ENCODE measurements around the gene KIAA0040.
"Not testable (repeated sequence)": the region's sequence is repeated elsewhere in the genome, so short reads cannot be mapped to it uniquely, and the experiment has no call there.

The KIAA0040 gene

DNA sequence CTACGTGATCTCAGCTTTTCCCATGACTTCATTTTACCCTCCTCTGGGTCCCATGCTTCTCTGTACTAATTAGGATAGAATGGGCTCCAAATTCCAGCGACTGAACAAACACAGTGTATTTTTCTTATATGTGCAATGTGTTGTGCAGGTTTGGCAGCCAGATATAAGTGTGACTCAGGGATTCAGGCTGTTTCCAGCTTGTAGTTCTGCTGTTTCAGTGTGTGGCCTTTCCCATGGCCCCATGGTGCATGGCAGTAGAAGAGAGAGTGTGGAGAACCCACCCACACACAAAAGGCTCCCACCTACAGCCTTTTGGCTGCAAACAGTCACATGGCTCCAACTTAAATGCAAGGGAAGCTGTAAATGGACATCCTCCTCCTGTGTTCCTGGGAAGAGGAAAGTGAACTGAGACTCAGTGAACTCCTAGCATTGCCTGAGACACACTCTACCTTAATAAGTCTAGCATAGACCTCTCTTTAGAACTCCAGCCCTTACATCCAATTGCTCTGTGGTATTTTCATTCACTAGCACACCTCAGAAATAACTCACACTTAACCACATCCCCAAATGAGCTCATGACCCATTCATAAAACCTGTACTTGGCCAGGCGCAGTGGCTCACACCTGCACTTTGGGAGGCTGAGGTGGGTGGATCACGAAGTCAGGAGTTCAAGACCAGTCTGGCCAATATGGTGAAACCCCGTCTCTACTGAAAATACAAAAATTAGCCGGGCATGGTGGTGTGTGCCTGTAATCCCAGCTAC is 58.7 kb downstream of the KIAA0040 start:
- DNase-seq, result no peak

DNA sequence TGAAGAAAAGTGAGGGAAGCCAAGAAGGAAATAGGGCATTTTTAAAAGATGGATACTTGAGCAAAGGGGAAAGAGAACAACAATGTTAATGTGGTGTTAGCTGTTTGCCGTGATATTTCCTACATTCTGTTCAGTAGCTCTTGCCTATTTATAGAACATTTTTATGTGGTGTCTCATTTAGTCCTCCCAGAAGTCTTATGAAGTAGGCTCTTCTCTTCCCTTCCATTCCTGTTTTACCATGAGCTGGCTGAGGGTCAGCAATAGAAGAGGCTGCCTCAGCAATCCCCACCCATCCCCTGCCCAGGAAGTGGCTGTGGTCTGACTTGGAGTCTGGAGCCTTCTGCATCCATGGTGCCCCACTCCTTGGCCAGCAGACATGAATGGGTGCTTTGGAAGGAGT is 60.1 kb downstream of the KIAA0040 start:
- no peak for DNase-seq

DNA sequence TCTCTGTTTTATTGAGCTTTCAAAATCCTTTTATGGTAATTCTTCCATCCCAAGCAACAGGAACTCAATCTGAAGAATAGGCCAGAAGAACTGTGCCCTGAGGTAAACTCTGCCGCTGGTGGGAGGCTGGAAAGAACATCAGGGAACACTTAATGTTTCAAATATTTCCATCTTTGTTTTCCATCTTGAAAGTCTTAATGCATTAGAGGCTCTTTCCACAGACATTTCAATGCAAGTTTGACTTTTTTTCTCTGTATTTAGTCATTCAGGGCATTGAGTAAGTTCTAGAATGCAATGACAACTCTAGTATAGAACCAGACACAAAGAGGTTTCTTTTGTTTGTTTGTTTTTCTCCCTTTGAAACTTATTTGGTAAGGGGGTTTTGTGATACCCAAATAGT is 61.5 kb downstream of the KIAA0040 start:
- no peak for DNase-seq

DNA sequence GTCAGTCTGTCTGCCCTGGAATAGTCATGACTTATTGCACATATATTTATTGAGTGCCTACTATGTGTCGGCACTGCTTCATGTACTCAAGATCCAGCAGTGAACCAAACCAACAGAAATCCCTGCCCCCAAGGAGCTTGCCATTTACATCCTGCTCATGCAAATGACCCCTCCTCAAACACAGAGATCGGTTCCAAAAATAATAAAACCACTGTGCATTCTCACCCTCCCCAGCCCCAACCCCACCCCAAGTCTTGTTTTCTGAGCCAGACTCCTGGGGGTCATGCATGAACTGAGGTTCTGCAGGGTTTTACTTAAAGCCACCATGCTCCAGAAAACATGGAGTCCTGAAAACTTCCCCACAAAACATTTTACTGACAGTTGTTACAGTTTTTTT is 61.9 kb downstream of the KIAA0040 start:
- no peak for DNase-seq

DNA sequence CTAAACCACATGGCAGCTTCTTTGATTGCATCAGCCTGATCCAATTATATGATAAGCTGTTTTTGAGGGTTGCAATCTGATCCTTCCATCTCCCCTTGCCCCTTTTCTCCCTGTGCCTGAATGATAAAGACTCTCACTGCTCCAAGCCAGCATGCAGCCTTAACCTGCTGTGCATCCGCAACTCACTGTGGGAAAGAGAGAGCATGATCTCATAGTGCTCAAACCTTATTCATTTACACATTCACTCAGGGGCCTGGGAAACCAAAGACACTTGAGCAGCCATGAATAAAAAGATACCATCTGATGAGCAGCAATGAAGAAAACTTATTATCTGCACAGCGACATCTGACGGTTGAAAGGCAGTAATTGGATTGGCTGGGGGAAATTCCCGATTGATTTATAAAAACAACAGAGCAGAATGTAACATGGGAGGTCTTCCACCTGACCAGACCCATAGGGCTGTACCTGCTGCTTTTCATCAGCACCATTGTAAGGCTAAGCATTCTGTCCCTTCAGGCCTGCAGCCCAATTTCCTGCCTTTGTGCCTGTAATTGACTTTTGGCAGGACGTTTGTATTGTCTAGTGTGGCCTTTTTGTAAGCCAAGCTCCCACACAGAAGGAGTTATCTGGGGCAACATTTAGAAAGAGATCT is 62.5 kb downstream of the KIAA0040 start:
- DNase-seq, result no peak

DNA sequence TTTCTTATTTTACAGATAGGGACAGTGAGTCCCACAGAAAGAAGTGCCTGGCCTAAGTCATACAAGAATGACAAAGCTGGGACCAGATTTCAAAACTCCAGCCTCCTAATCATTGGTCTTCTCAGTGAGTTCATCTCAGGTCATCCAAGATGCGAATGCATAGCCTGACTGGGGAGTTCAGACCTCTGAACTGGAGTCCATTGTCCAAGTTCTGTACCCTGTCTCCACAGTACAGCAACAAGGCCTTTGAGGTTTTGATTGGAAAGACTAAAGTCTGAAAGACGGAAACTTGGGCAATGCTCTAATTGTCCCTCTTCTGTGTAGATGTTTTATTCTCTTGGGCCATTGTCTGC is 63.0 kb downstream of the KIAA0040 start:
- DNase-seq, result no peak

DNA sequence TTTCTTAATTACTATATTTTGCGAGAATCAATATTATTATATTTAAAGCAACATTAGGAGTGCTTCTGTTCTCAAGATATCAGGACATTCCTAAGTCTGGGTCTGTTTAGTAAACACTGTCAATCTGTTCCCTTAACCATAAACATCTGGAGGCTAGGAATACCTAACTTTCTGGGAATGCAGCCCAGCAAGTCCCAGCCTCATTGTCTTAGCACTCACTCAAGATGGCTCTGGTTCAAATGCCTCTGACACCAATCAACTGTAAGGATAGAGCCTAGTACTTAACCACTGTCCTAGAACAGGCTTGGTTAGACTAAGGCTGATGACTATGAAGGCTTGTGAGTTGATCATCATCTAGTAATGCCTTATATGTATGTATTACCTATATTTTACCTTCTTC is 63.4 kb downstream of the KIAA0040 start:
- DNase-seq, result no peak

DNA sequence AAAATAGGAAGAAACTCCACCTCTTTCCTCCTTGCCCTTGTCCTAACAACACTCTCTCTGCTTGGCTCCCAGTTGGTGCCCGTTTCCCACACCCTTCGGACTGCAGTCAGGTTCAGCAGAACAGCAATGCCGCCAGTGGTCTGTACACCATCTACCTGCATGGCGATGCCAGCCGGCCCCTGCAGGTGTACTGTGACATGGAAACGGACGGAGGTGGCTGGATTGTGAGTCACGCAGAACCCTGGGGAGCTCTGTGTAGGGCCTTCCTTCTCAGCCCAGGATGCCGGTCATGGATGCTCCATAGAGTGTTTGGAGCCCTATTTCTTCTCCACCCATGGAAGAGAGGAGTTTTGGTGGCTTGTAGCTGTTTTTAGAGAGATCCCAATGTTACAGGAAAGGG is 64.1 kb downstream of the KIAA0040 start:
- no peak for DNase-seq

DNA sequence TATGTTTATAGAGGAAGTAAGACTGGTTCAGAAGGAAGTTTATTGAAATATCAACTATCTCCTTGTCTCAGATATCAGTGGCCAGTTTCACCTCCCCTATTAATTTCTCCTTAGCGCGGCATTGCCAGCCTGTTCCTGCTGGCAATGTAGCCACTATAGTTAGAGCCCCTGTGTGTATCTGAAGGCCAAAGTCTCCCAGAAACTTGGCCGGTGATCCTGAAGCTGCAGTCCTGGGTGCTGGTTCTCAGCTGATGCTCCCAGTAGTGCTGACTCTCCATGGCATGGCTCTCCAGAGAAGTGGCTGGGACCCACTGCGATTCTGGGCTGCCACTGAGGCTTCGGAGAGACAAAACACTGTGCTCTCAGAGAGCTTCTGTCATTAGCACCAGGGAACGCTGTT is 65.0 kb downstream of the KIAA0040 start:
- no peak for DNase-seq

DNA sequence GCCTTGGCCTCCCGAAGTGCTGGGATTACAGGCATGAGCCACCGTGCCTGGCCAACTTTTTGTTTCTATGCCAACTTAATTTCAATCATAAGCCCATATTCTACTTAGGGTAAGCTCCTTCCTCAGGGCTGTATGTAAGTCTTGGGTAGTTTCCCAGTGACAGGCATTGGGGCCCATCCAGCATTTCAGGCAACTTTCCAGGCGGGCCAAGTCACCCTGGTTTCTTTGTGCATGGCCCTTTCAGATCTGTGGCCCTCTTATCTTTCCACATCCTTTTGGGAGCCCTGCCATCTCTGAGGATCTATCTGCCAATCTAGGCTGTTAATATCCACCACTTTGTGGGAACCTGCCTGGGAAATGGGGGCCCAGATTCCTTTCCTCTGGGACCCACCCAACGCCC is 66.2 kb downstream of the KIAA0040 start:
- no peak for DNase-seq

DNA sequence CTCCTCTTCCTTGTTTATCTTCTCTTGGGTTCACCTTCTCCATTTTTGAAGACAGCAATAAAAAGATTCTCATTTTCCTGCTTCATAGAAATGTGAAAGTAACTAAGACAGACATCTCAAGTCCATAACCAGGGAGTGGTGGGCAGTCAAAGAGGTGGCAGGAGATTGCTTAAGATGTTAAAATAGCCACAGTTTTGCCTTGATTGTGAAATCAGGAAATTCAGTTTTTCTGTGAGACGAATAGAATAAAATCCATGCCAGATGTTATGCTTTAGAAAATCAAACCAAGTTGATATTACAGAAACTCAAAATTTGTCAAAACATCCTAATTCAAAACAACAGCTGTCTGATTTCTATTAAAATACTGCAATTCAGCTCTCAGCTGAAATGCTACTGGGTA is 67.7 kb downstream of the KIAA0040 start:
- no peak for DNase-seq

DNA sequence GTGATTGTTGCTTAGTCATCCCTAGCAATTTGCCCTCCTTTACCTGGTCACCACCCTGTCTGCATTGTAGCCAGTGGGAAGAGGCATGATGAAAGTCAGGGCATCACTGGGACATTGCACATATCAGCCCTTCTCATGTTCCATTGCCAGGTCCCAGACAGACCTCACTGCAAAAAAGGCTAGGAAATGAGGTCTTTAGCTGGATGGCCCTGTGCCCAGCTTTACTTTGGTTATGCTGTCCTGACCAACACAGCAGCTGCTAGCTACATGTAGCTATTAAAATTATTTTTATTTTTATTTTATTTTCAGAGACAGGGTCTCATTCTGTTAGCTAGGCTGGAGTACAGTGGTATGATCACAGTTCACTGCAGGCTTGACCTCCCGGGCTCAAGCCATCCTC is 72.1 kb downstream of the KIAA0040 start:
- no peak for DNase-seq

DNA sequence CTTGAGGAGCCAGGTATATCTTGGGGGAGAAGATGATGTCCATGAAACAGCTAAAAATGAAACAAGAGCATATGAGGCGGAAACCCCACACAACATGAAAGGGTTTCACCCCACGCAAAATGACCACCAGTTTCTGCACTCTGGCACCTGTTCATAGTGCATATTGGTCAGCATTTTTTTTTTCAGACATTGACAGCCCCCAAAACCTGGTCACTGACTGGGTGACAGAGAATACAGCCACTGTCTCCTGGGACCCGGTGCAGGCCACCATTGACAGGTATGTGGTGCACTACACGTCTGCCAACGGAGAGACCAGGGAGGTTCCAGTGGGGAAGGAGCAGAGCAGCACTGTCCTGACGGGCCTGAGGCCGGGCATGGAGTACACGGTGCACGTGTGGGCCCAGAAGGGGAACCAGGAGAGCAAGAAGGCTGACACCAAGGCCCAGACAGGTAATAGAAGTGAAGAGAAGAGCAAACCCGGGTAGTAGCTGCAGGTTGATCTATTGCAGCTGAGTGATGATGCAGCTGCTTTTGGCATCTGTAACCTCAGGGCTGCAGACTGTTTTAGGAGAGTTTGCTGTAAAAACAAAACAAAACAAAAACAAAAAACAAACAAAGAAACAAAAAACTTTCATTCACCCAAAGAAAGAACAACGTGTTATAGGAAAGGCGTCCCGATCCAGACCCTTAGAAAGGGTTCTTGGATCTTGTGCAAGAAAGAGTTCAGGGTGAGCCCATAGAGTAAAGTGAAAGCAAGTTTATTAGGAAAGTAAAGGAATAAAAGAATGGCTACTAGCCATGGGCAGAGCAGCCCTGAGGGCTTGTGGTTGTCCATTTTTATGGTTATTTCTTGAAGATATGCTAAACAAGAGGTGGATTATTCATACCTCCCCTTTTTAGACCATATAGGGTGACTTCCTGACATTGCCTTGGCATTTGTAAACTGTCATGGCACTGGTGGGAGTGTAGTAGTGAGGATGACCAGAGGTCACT is 73.9 kb downstream of the KIAA0040 start:
- DNase-seq, result no peak

DNA sequence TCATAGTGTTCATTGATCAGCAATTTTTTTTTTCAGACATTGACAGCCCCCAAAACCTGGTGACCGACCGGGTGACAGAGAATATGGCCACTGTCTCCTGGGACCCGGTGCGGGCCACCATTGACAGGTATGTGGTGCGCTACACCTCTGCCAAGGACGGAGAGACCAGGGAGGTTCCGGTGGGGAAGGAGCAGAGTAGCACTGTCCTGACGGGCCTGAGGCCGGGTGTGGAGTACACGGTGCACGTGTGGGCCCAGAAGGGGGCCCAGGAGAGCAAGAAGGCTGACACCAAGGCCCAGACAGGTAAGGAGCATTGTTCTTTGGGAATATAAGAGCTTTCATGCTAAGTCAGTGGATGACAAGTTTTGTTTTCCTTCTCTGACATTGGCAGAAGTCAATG is 75.7 kb downstream of the KIAA0040 start:
- no peak for DNase-seq

DNA sequence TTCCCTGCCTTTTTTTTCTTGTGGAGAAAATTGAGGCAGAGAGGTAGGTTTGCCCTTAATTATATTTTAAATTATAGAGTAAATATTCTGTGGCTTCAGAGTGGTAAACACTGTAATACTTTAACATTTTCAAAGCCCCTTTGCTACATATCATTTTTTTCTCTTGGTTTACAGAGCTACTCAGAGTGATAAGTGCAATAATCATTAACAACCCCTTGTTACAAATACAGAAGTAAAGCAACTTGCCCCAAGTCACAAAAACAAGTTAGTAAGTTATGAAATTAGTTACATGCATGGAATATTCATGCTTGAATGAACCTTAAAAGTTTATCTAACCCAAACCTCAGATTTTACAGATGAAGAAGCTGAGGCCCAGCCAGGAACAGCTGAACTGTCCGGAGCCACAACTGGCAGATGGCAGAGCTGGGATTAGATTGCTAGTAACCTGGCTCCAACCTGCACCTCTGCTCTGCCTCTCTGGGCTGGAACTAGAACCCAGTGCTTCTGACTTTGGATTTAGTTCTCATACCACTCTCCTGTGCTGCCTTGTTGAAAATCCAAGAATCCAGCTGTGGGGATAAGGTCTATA is 76.3 kb downstream of the KIAA0040 start:
- DNase-seq, result no peak

DNA sequence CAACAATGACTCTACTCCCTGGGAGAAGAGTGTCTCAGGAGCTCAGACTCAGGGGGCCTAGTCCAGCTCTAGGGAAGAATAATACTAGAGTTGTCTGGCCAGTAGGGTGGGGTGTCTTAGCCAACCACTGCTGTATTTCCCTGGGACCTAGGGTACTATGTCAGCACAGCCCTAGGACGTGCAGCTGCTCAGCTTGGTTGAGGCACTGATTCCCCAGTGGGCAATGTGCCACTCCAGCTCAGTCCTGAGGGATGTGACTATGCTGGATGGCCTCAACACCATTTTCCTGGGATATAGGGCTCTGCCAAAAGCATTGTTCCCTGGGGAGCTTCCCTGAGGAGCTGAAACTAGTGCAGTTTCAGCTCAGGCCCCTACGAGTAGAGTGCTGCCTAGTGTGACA is 77.6 kb downstream of the KIAA0040 start:
- DNase-seq, result no peak

DNA sequence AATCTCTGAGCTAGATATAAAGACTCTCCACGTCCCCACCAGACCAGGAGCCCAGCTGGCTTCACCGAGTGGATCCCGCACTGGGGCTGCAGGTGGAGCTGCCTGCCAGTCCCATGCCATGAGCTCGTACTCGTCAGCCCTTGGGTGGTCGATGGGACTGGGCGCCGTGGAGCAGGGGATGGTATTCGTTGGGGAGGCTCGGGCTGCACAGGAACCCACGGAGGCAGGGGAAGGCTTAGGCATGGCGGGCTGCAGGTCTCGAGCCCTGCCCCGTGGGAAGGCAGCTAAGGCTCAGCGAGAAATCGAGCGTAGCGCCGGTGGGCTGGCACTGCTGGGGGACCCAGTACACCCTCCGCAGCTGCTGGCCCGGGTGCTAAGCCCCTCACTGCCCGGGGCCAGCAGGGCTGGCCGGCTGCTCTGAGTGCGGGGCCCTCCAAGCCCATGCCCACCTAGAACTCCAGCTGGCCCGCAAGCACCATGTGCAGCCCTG is 84.2 kb downstream of the KIAA0040 start:
- not testable (repeated sequence) for DNase-seq

All from NCI-H226 (cell line).